Body of pancreas (tissue), 4 donors: ENCODE measurements around the gene MEIS2. TPM values are rescaled to one million over a fixed set of nuclear protein-coding genes. Genes with fewer than 3 reads are reported as not detected.
A peak's percentile ranks its signal among the peaks of the same experiment; 100 is the strongest.

ENCODE experiments used
- ATAC-seq: fragments of 150-250 bp; one replicate; pipeline ENCODE4 v1.9.1; 2016
- DNase-seq, 4 donors: peaks; one replicate each; pipeline ENCODE4 v3.0.0-alpha.2; 2019
- H3K27ac ChIP-seq, 4 donors: fragments of 200-600 bp; sonication (generic); 1 replicate in 3 of 4; 2 replicates in 1 of 4; pipeline versions ENCODE4 v1.5.1 to v1.6.1; 2016 to 2019; ENCODE audit warnings: mild to moderate bottlenecking in 1 of 4, mixed read lengths in 1 of 4, moderate library complexity in 1 of 4
- H3K27me3 ChIP-seq, 2 donors: fragments of 200-600 bp; sonication (generic); one replicate each; pipeline ENCODE4 v1.6.0; 2016; ENCODE audit warnings: mild to moderate bottlenecking in 1 of 2
- H3K36me3 ChIP-seq, 2 donors: fragments of 200-600 bp; sonication (generic); replicated peaks in 1 of 2; 2 replicates each; pipeline ENCODE4 v1.5.1; 2016; ENCODE audit warnings: low read depth in 2 of 2; ENCODE audit not compliant: insufficient read depth in 1 of 2
- H3K4me1 ChIP-seq: fragments of 200-600 bp; sonication (generic); one replicate; pipeline ENCODE4 v1.6.0; 2016
- H3K4me3 ChIP-seq, 2 donors: fragments of 200-600 bp; sonication (generic); 1 replicate in 1 of 2; 2 replicates in 1 of 2; pipeline ENCODE4 v1.5.1; 2016 to 2019
- H3K9me3 ChIP-seq, 3 donors: fragments of 200-600 bp; sonication (generic); 1 replicate in 2 of 3; 2 replicates in 1 of 3; pipeline ENCODE4 v1.5.1; 2016
- CTCF ChIP-seq, 7 experiments: fragments of 450-650 bp in 4 of 7; fragments of 200-600 bp in 3 of 7; sonication (generic) in 3 of 7; IDR thresholded peaks; one replicate each; pipeline ENCODE4 v1.5.1; 2016 to 2019; ENCODE audit warnings: antibody characterized with exemption in 7 of 7
- POLR2A ChIP-seq, 3 donors: fragments of 450-650 bp; IDR thresholded peaks; one replicate each; pipeline ENCODE4 v1.6.1; 2016; ENCODE audit warnings: antibody characterized with exemption in 3 of 3, mild to moderate bottlenecking in 2 of 3
- WGBS, 2 donors: methylation state at CpG; one replicate each; pipeline ENCODE4 v1.1.5; 2017; 5-methylcytosine and 5-hydroxymethylcytosine counted together
- intact Hi-C: fragments of 100-400 bp; cut with DNase I; formaldehyde crosslinking; loops from one replicate; pipeline ENCODE4 v1.15.1; 2023
- total RNA-seq, 2 donors: library from RNA; depleted of rRNA; stranded (reverse); fragments of >200 nt; gene quantifications; one replicate each; pipeline ENCODE4 v1.1.0, GENCODE V29; 2016

Gene MEIS2
- total RNA-seq, 2 donors from 2014 or later: 11.9 to 86.0 TPM

- DNase-seq: no peak
- no peak overlapping the region for H3K4me3 ChIP-seq
- TF ChIP-seq POLR2A (IDR thresholded peaks at IDR 0.05) (no peak), CTCF (IDR thresholded peaks at IDR 0.05) (no peak)
- H3K27ac ChIP-seq: peak overlapping the region in 2 of 4 donors; percentile 78 to 82
- no peak for ATAC-seq
- H3K4me1 ChIP-seq: peaks cover 30% of the 10 kb centered on the region
- no peaks in the 10 kb centered on the region for H3K9me3 ChIP-seq
- H3K36me3 ChIP-seq: no peaks in the 10 kb centered on the region
- intact Hi-C loops: no loop called here
- no peaks in the 10 kb centered on the region for H3K27me3 ChIP-seq
Observed at GRCh38 chr15:37020852-37021251, 79.5 kb downstream of the MEIS2 start.

GRCh38 chr15:37019479-37020433, 80.6 kb downstream of the MEIS2 start:
- peak; percentile 79 for ATAC-seq
- Histone ChIP-seq H3K27ac (peak overlapping the region; percentile 47 to 82 (median 77)), H3K4me1 (peaks cover 33% of the 10 kb centered on the region), H3K27me3 (no peaks in the 10 kb centered on the region), H3K36me3 (no peaks in the 10 kb centered on the region), H3K4me3 (no peak overlapping the region), H3K9me3 (no peaks in the 10 kb centered on the region)
- DNase-seq: peak; percentile 46 to 65 (median 59)
- TF ChIP-seq CTCF (IDR thresholded peaks at IDR 0.05) (no peak), POLR2A (IDR thresholded peaks at IDR 0.05) (no peak)
- 15 to 19% methylated on average over 18 of the region's 18 CpGs for WGBS, 2 donors
- intact Hi-C loops: no loop called here

- H3K36me3 ChIP-seq: no peaks in the 10 kb centered on the region
- no peak overlapping the region for H3K4me3 ChIP-seq
- H3K27ac ChIP-seq: peak overlapping the region in 1 of 4 donors; percentile 63
- H3K9me3 ChIP-seq: no peaks in the 10 kb centered on the region
- 73 to 75% methylated on average over 11 of the region's 11 CpGs for WGBS, 2 donors
- H3K27me3 ChIP-seq: no peaks in the 10 kb centered on the region
- DNase-seq (no peak), ATAC-seq (no peak)
- TF ChIP-seq POLR2A (IDR thresholded peaks at IDR 0.05) (no peak), CTCF (IDR thresholded peaks at IDR 0.05) (no peak)
- peaks cover 33% of the 10 kb centered on the region for H3K4me1 ChIP-seq
- intact Hi-C loops: no loop called here
Observed at GRCh38 chr15:37017031-37017625, 83.2 kb downstream of the MEIS2 start.

- Histone ChIP-seq H3K27ac (peak overlapping the region in 3 of 4 donors; percentile 40 to 63 (median 47)), H3K4me1 (peaks cover 33% of the 10 kb centered on the region), H3K4me3 (no peak overlapping the region), H3K9me3 (no peaks in the 10 kb centered on the region), H3K27me3 (no peaks in the 10 kb centered on the region), H3K36me3 (no peaks in the 10 kb centered on the region)
- intact Hi-C loops: no loop called here
- ATAC-seq (no peak), DNase-seq (peak in 3 of 4 donors; percentile 27 to 46 (median 30))
- 56 to 64% methylated on average over 7 of the region's 7 CpGs for WGBS, 2 donors
- TF ChIP-seq CTCF (IDR thresholded peaks at IDR 0.05) (no peak), POLR2A (IDR thresholded peaks at IDR 0.05) (no peak)
Observed at GRCh38 chr15:37016231-37016630, 84.1 kb downstream of the MEIS2 start.
